CD14-positive monocyte (primary cell): ENCODE results near the gene CLEC19A. TPM values are rescaled to one million over a fixed set of nuclear protein-coding genes. Genes with fewer than 3 reads are reported as not detected.

Experiments used
- DNase-seq, 3 donors: peaks; one replicate each; pipeline ENCODE4 v3.0.0-alpha.2; 2011 to 2022
- H2AFZ ChIP-seq: 2 replicates; pipeline ENCODE4 v1.6.0; 2012; ENCODE audit warnings: mild to moderate bottlenecking, low read depth, low read length, inconsistent platforms; ENCODE audit not compliant: insufficient read depth, poor library complexity, severe bottlenecking
- H3K27ac ChIP-seq, 2 donors: 1 replicate in 1 of 2; 2 replicates in 1 of 2; pipeline ENCODE4 v1.5.1; 2012 to 2013; ENCODE audit warnings: low read length in 2 of 2, control low read depth in 1 of 2, inconsistent platforms in 1 of 2, low read depth in 1 of 2, mild to moderate bottlenecking in 1 of 2
- H3K27me3 ChIP-seq, 2 donors: one replicate each; pipeline versions ENCODE4 v1.6.0 to v1.6.1; 2011 to 2013; ENCODE audit warnings: low read length in 2 of 2; ENCODE audit not compliant: control insufficient read depth in 2 of 2, insufficient read depth in 2 of 2
- H3K36me3 ChIP-seq, 2 donors: replicated peaks in 1 of 2; 1 replicate in 1 of 2; 2 replicates in 1 of 2; pipeline versions ENCODE4 v1.5.1 to v1.6.1; 2012 to 2013; ENCODE audit warnings: low read length in 2 of 2, control low read depth in 1 of 2, inconsistent platforms in 1 of 2, mild to moderate bottlenecking in 1 of 2; ENCODE audit not compliant: insufficient read depth in 2 of 2, control insufficient read depth in 1 of 2
- H3K4me1 ChIP-seq, 2 donors: 1 replicate in 1 of 2; 2 replicates in 1 of 2; pipeline versions ENCODE4 v1.5.1 to v1.6.1; 2012 to 2013; ENCODE audit warnings: low read length in 2 of 2, control low read depth in 1 of 2, inconsistent platforms in 1 of 2, mild to moderate bottlenecking in 1 of 2, moderate library complexity in 1 of 2; ENCODE audit not compliant: insufficient read depth in 2 of 2, control insufficient read depth in 1 of 2
- H3K4me2 ChIP-seq: replicated peaks from 2 replicates; pipeline ENCODE3; 2012; ENCODE audit warnings: low read length, moderate library complexity, mild to moderate bottlenecking; ENCODE audit not compliant: poor library complexity, severe bottlenecking; ENCODE audit errors: extremely low read depth
- H3K4me3 ChIP-seq, 3 experiments: fragments of 200-600 bp in 1 of 3; sonication (generic) in 1 of 3; replicated peaks in 1 of 3; 1 replicate in 2 of 3; 2 replicates in 1 of 3; pipeline ENCODE4 v1.5.1; 2011 to 2013; ENCODE audit warnings: low read length in 3 of 3, mild to moderate bottlenecking in 3 of 3, control low read depth in 2 of 3, low read depth in 2 of 3, inconsistent platforms in 1 of 3, moderate library complexity in 1 of 3
- H3K79me2 ChIP-seq: 2 replicates; pipeline ENCODE4 v1.6.0; 2012; ENCODE audit warnings: mild to moderate bottlenecking, control low read depth, inconsistent platforms, low read length, moderate library complexity; ENCODE audit not compliant: insufficient read depth
- H3K9ac ChIP-seq: 2 replicates; pipeline ENCODE4 v1.6.0; 2017; ENCODE audit warnings: low read length, mild to moderate bottlenecking; ENCODE audit not compliant: insufficient read depth, poor library complexity, severe bottlenecking
- H3K9me3 ChIP-seq, 2 donors: replicated peaks in 1 of 2; 1 replicate in 1 of 2; 2 replicates in 1 of 2; pipeline versions ENCODE4 v1.5.1 to v1.6.1; 2012 to 2013; ENCODE audit warnings: low read length in 2 of 2, control low read depth in 1 of 2; ENCODE audit not compliant: control insufficient read depth in 1 of 2, insufficient read depth in 1 of 2
- H4K20me1 ChIP-seq: 2 replicates; pipeline ENCODE4 v1.6.0; 2012; ENCODE audit warnings: mild to moderate bottlenecking, low read length, control low read depth, moderate library complexity; ENCODE audit not compliant: insufficient read depth
- H3K27ac Mint-ChIP-seq, 7 donors: one replicate each; pipeline ENCODE4 v1.8.0; 2020; ENCODE audit warnings: mild to moderate bottlenecking in 7 of 7, mixed read lengths in 7 of 7, moderate library complexity in 6 of 7, inconsistent platforms in 2 of 7
- H3K27me3 Mint-ChIP-seq, 3 donors: one replicate each; pipeline ENCODE4 v1.8.0; 2021 to 2022; ENCODE audit warnings: low read depth in 3 of 3, mild to moderate bottlenecking in 3 of 3, mixed read lengths in 3 of 3, moderate library complexity in 3 of 3, inconsistent platforms in 1 of 3
- H3K36me3 Mint-ChIP-seq, 2 donors: one replicate each; pipeline ENCODE4 v1.8.0; 2020; ENCODE audit warnings: mixed read lengths in 2 of 2, inconsistent platforms in 1 of 2, mild to moderate bottlenecking in 1 of 2
- H3K4me1 Mint-ChIP-seq: one replicate; pipeline ENCODE4 v1.8.0; 2020; ENCODE audit warnings: mild to moderate bottlenecking, mixed read lengths
- H3K4me3 Mint-ChIP-seq, 2 donors: one replicate each; pipeline ENCODE4 v1.8.0; 2020; ENCODE audit warnings: mild to moderate bottlenecking in 2 of 2, mixed read lengths in 2 of 2, moderate library complexity in 1 of 2
- H3K9me3 Mint-ChIP-seq, 7 donors: one replicate each; pipeline ENCODE4 v1.8.0; 2020 to 2022; ENCODE audit warnings: mixed read lengths in 7 of 7, mild to moderate bottlenecking in 6 of 7, moderate library complexity in 6 of 7, inconsistent platforms in 2 of 7
- CTCF ChIP-seq: fragments of 200-600 bp; IDR thresholded peaks from one replicate; pipeline ENCODE4 v1.8.0; 2022; ENCODE audit warnings: antibody characterized with exemption, mild to moderate bottlenecking
- whole genome bisulfite sequencing: methylation state at CpG from one replicate; pipeline ENCODE4 v1.1.5; 2013; ENCODE audit warnings: missing lambda C conversion rate; ENCODE audit not compliant: insufficient coverage; 5-methylcytosine and 5-hydroxymethylcytosine counted together
- intact Hi-C, 2 donors: fragments of 100-400 bp; cut with micrococcal nuclease; formaldehyde crosslinking; loops; one replicate each; pipeline versions ENCODE4 v1.15.0 to v1.15.1; 2023
- polyA plus RNA-seq, 3 donors: library from polyadenylated mRNA; depleted of rRNA in 1 of 3; unstranded in 2 of 3; stranded (reverse) in 1 of 3; fragments of 300-500 nt in 2 of 3; fragments of >200 nt in 1 of 3; fragmentation: Illumina TruSeq in 2 of 3; gene quantifications; 1 replicate in 2 of 3; 2 replicates in 1 of 3; pipeline ENCODE4 v1.2.3, GENCODE V29; 2012 to 2021

CLEC19A gene
- polyA plus RNA-seq, 3 donors: not detected

GRCh38 chr16:19241512-19241911, 44.0 kb upstream of the CLEC19A start:
- DNase-seq: no peak
- no peaks in the 10 kb centered on the region for H3K79me2 ChIP-seq
- Mint-ChIP-seq H3K27ac (peak overlapping the region in 1 of 7 donors; percentile 31), H3K4me3 (no peak overlapping the region), H3K27me3 (peaks cover 0 to 9% (median 3%) of the 10 kb centered on the region in 3 donors), H3K9me3 (peaks cover 9 to 37% (median 23%) of the 10 kb centered on the region in 7 donors), H3K4me1 (no peaks in the 10 kb centered on the region), H3K36me3 (no peaks in the 10 kb centered on the region)
- no peak overlapping the region for H3K4me3 ChIP-seq
- no peaks in the 10 kb centered on the region for H3K36me3 ChIP-seq
- H2AFZ ChIP-seq: no peak overlapping the region
- H3K27me3 ChIP-seq: no peaks in the 10 kb centered on the region
- no peak overlapping the region for H3K9ac ChIP-seq
- no peak for TF ChIP-seq CTCF
- intact Hi-C loops: no loop called here
- H3K4me2 ChIP-seq: no peak overlapping the region
- no peaks in the 10 kb centered on the region for H3K4me1 ChIP-seq
- H3K9me3 ChIP-seq: peaks cover 24 to 43% of the 10 kb centered on the region in 2 donors
- no peaks in the 10 kb centered on the region for H4K20me1 ChIP-seq
- H3K27ac ChIP-seq: no peak overlapping the region
- WGBS: 97% methylated on average over 5 of the region's 11 CpGs

- no peaks in the 10 kb centered on the region for H3K4me1 ChIP-seq
- no peak overlapping the region for H3K27ac Mint-ChIP-seq
- H3K27me3 Mint-ChIP-seq: peaks cover 0 to 11% (median 3%) of the 10 kb centered on the region in 3 donors
- H3K4me3 Mint-ChIP-seq: no peak overlapping the region
- H3K9ac ChIP-seq: no peak overlapping the region
- TF ChIP-seq CTCF: no peak
- H3K4me2 ChIP-seq: no peak overlapping the region
- H3K79me2 ChIP-seq: no peaks in the 10 kb centered on the region
- DNase-seq: no peak
- WGBS: no CpG with 5 or more reads among the region's 1 CpG
- intact Hi-C loops: no loop called here
- peaks cover 19 to 36% of the 10 kb centered on the region in 2 donors for H3K9me3 ChIP-seq
- H2AFZ ChIP-seq: no peak overlapping the region
- H3K4me1 Mint-ChIP-seq: no peaks in the 10 kb centered on the region
- H3K9me3 Mint-ChIP-seq: peaks cover 9 to 34% (median 21%) of the 10 kb centered on the region in 7 donors
- H3K4me3 ChIP-seq: no peak overlapping the region
- no peaks in the 10 kb centered on the region for H3K36me3 ChIP-seq
- no peaks in the 10 kb centered on the region for H3K36me3 Mint-ChIP-seq
- H3K27ac ChIP-seq: no peak overlapping the region
- no peaks in the 10 kb centered on the region for H4K20me1 ChIP-seq
- no peaks in the 10 kb centered on the region for H3K27me3 ChIP-seq
These were observed 43.3 kb upstream of the CLEC19A start for GRCh38 chr16:19242186-19242585.
